ENCODE data around the gene ACADL. TPM values are rescaled to one million over a fixed set of nuclear protein-coding genes. Genes with fewer than 3 reads are reported as not detected.

The ACADL gene
- total and polyA plus RNA-seq, 2 of the 13 experiments (the other 11 are each of a cell fraction or from before 2014, with no cell fraction given), result not detected

GRCh38 chr2:210171309-210172218, 53.7 kb downstream of the ACADL start, which contains the start of gene KANSL1L (continued):
- TF ChIP-seq IRF1 (CRISPR knock-in tag; IDR thresholded peaks at IDR 0.05; ENCODE audit: low read depth), result no peak
- TF ChIP-seq ZNF350 (CRISPR knock-in tag; IDR thresholded peaks at IDR 0.05; ENCODE audit: borderline replicate concordance, low read depth), result peak; percentile 43; the same call in 1 of the 2 replicates
- TF ChIP-seq GZF1 (CRISPR knock-in tag; IDR thresholded peaks at IDR 0.05), result no peak
- no peak for TF ChIP-seq JDP2 (CRISPR knock-in tag; IDR thresholded peaks at IDR 0.05; ENCODE audit: borderline replicate concordance)
- TF ChIP-seq ZNF24 (IDR thresholded peaks at IDR 0.05), result no peak
- TF ChIP-seq ZBTB21 (CRISPR knock-in tag; IDR thresholded peaks at IDR 0.05), result no peak
- no peak for TF ChIP-seq PAWR (CRISPR knock-in tag; IDR thresholded peaks at IDR 0.05; ENCODE audit: borderline replicate concordance)
- no peak for TF ChIP-seq HMGA1 (CRISPR knock-in tag; conservative IDR thresholded peaks at IDR 0.05)
- TF ChIP-seq SKIL (CRISPR knock-in tag; IDR thresholded peaks at IDR 0.05; ENCODE audit: borderline replicate concordance), result peak; percentile 46
- peak; percentile 54; the same call in 1 of the 2 replicates for TF ChIP-seq ZNF292 (CRISPR knock-in tag; IDR thresholded peaks at IDR 0.05; ENCODE audit: borderline replicate concordance, low read depth)
- no peak for TF ChIP-seq ZNF383 (CRISPR knock-in tag; IDR thresholded peaks at IDR 0.05; ENCODE audit: borderline replicate concordance)
- no peak for TF ChIP-seq SRSF4 (IDR thresholded peaks at IDR 0.05; ENCODE audit: low read depth, low read length, poor library complexity, severe bottlenecking)
- no peak for TF ChIP-seq ADNP (CRISPR knock-in tag; IDR thresholded peaks at IDR 0.05)
- TF ChIP-seq FOXC1 (CRISPR knock-in tag; IDR thresholded peaks at IDR 0.05; ENCODE audit: borderline replicate concordance), result peak; percentile 97
- no peak; the same call in 1 of the 2 replicates for TF ChIP-seq KDM5A (IDR thresholded peaks at IDR 0.05; ENCODE audit: borderline replicate concordance, low read length)
- peak; percentile 77 for TF ChIP-seq ZSCAN31 (CRISPR knock-in tag; IDR thresholded peaks at IDR 0.05; ENCODE audit: low read depth)
- TF ChIP-seq ZMYM4 (CRISPR knock-in tag; IDR thresholded peaks at IDR 0.05), result peak; percentile 78
- TF ChIP-seq TRIM22 (IDR thresholded peaks at IDR 0.05), result no peak
- no peak for TF ChIP-seq ZKSCAN5 (CRISPR knock-in tag; IDR thresholded peaks at IDR 0.05)
- TF ChIP-seq DBP (CRISPR knock-in tag; IDR thresholded peaks at IDR 0.05; ENCODE audit: not compliant biosample characterization), result no peak
- TF ChIP-seq TP53 (CRISPR knock-in tag; conservative IDR thresholded peaks at IDR 0.05), result 0 out of 2 replicates have a peak, but pooled peaks have one; percentile 46
- TF ChIP-seq KDM1A (CRISPR knock-in tag; IDR thresholded peaks at IDR 0.05), result no peak
- TF ChIP-seq SRSF9 (IDR thresholded peaks at IDR 0.05; ENCODE audit: borderline replicate concordance, insufficient read depth, low read depth, low read length, poor library complexity, severe bottlenecking), result no peak

All from HepG2 (cell line).